Measurements from ENCODE around the gene DHRSX.

- TF ChIP-seq, protein P1, sequence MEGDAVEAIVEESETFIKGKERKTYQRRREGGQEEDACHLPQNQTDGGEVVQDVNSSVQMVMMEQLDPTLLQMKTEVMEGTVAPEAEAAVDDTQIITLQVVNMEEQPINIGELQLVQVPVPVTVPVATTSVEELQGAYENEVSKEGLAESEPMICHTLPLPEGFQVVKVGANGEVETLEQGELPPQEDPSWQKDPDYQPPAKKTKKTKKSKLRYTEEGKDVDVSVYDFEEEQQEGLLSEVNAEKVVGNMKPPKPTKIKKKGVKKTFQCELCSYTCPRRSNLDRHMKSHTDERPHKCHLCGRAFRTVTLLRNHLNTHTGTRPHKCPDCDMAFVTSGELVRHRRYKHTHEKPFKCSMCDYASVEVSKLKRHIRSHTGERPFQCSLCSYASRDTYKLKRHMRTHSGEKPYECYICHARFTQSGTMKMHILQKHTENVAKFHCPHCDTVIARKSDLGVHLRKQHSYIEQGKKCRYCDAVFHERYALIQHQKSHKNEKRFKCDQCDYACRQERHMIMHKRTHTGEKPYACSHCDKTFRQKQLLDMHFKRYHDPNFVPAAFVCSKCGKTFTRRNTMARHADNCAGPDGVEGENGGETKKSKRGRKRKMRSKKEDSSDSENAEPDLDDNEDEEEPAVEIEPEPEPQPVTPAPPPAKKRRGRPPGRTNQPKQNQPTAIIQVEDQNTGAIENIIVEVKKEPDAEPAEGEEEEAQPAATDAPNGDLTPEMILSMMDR (IDR thresholded peaks at IDR 0.05): no peak
- TF ChIP-seq POLR2A (IDR thresholded peaks at IDR 0.05): no peak
Observed at GRCh38 chrX:2457289-2458133, 43.3 kb downstream of the DHRSX start.
